Duodenal mucosa (tissue), 2 donors: ENCODE data around the gene GSTCD.
"Not testable (repeated sequence)": the region's sequence is repeated elsewhere in the genome, so short reads cannot be mapped to it uniquely, and the experiment has no call there.

Experiments
- H3K27ac ChIP-seq: one replicate; pipeline ENCODE4 v1.7.0; 2013; ENCODE audit warnings: low read depth, low read length
- H3K27me3 ChIP-seq, 2 donors: one replicate each; pipeline ENCODE4 v1.7.0; 2013; ENCODE audit warnings: low read length in 2 of 2, control low read depth in 1 of 2; ENCODE audit not compliant: insufficient read depth in 2 of 2, control insufficient read depth in 1 of 2
- H3K36me3 ChIP-seq, 2 donors: one replicate each; pipeline ENCODE4 v1.7.0; 2013; ENCODE audit warnings: low read length in 2 of 2, control low read depth in 1 of 2; ENCODE audit not compliant: insufficient read depth in 2 of 2, control insufficient read depth in 1 of 2
- H3K4me1 ChIP-seq, 2 donors: one replicate each; pipeline ENCODE4 v1.7.0; 2013; ENCODE audit warnings: low read length in 2 of 2, control low read depth in 1 of 2; ENCODE audit not compliant: insufficient read depth in 2 of 2, control insufficient read depth in 1 of 2
- H3K4me3 ChIP-seq, 2 donors: one replicate each; pipeline ENCODE4 v1.7.0; 2013; ENCODE audit warnings: low read length in 2 of 2, low read depth in 1 of 2
- H3K9ac ChIP-seq, 2 donors: one replicate each; pipeline ENCODE4 v1.7.0; 2013; ENCODE audit warnings: low read length in 2 of 2, low read depth in 1 of 2
- H3K9me3 ChIP-seq, 2 donors: one replicate each; pipeline ENCODE4 v1.7.0; 2013; ENCODE audit warnings: low read length in 2 of 2, control low read depth in 1 of 2; ENCODE audit not compliant: control insufficient read depth in 1 of 2

GSTCD gene

DNA sequence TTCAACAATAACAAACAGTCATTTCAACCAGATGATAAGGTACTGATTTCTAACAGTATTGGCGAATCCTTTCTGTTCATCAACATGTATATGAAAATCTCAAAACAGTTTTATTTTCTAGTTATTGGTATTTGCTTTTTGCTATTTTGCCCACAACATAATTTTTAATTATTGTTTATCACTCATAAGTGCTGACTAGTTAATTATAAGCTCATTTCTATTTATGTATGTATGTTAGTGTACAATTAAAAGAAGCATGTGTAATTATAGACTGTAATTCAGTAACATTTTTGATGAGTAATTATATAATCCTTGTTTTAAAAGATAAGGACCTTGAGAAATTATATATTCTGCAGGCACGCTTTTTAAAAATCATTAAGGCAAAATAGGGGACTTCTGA is 119.5 kb downstream of the GSTCD start:
- Histone ChIP-seq H3K36me3 (no peaks in the 10 kb centered on the region), H3K9ac (no peak overlapping the region), H3K9me3 (no peaks in the 10 kb centered on the region), H3K4me1 (no peaks in the 10 kb centered on the region), H3K27me3 (no peaks in the 10 kb centered on the region), H3K4me3 (no peak overlapping the region), H3K27ac (no peak overlapping the region)

DNA sequence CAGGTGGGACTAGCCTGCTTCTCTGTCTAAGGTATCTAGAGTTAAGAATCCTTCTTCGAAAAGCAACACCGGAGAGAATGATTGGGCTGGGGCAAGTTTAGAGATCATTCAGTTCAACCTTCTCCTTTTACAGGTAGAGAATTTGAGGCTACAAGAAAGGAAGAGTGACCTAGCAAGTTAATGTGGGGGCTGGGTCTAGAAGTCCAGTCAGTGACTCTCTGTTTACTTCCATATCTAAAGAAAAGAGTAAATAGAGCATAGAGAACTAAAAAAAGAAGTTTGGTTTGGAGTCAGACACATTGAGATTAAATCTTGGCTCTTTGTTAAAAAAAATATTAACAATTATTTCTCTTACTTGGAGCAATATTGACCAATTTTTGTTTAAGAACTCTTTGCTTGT is 122.6 kb downstream of the GSTCD start:
- H3K9me3 ChIP-seq: no peaks in the 10 kb centered on the region
- H3K9ac ChIP-seq: no peak overlapping the region
- no peaks in the 10 kb centered on the region for H3K4me1 ChIP-seq
- no peak overlapping the region for H3K4me3 ChIP-seq
- peaks cover 0 to 2% of the 10 kb centered on the region in 2 donors for H3K36me3 ChIP-seq
- H3K27ac ChIP-seq: no peak overlapping the region
- H3K27me3 ChIP-seq: no peaks in the 10 kb centered on the region

DNA sequence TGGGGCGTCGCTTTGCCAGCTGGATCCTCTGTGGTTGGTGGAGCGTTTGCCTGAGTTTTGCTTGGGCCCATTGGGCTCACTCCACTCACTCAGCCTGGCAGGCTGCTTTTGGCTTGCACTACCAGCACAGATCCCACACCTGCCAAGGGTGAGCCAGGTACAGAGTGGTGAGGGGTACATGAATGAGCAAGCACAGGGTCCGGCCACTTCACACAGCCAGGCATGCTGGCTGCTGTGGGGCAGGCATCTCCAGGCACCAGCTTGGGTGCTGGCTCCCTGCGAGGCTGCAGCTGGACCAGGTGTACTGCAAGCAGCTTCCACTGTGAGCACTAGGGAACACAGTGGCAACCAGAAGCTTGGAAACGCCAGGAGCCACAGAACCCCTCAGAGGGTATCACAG is 126.6 kb downstream of the GSTCD start:
- no peak overlapping the region for H3K9ac ChIP-seq
- H3K9me3 ChIP-seq: no peaks in the 10 kb centered on the region
- H3K27me3 ChIP-seq: no peaks in the 10 kb centered on the region
- peaks cover 0 to 2% of the 10 kb centered on the region in 2 donors for H3K36me3 ChIP-seq
- no peaks in the 10 kb centered on the region for H3K4me1 ChIP-seq
- H3K27ac ChIP-seq: no peak overlapping the region
- H3K4me3 ChIP-seq: no peak overlapping the region

DNA sequence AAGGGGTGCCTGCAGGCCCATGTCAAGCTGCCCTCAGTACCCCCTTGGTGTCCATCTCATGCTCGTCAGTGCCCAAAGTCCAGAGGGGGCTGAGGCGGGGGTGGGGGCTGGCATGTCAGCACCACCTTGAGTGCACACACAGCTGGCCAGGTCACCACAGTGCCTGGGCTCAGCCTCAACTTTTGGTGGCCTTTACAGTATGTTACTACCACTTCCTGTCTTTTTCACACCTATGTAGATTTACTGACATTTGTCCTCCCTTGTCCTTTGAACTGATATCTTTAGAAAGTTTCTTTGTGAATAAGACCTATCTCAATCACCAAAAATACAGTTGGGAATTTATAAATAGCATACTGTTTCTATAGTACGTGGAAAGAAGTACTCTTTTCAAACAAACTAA is 128.0 kb downstream of the GSTCD start:
- Histone ChIP-seq H3K9ac (no peak overlapping the region), H3K9me3 (no peaks in the 10 kb centered on the region), H3K4me3 (no peak overlapping the region), H3K36me3 (peaks cover 0 to 2% of the 10 kb centered on the region in 2 donors), H3K4me1 (no peaks in the 10 kb centered on the region), H3K27me3 (no peaks in the 10 kb centered on the region), H3K27ac (no peak overlapping the region)

DNA sequence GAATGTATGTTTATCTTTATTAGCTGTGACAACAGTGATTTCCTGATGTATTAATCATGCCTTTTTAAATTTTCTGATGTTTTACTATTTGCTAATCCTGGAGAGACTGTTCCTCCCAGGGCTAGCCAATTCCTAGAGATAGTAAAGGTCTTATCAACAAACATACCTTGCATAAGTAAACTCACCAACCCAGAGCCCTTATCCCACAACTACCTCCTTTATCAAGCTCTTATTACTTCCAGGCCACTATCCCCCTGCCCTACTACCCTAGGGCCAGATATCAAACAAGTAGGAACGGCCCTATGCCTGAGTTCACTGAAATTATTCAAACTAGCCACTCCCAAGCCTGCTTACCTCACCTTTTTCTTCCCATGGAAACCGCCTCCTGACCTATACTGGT is 128.5 kb downstream of the GSTCD start:
- Histone ChIP-seq H3K36me3 (peaks cover 0 to 2% of the 10 kb centered on the region in 2 donors), H3K4me1 (no peaks in the 10 kb centered on the region), H3K4me3 (no peak overlapping the region), H3K27me3 (no peaks in the 10 kb centered on the region), H3K9ac (no peak overlapping the region), H3K9me3 (no peaks in the 10 kb centered on the region), H3K27ac (no peak overlapping the region)

DNA sequence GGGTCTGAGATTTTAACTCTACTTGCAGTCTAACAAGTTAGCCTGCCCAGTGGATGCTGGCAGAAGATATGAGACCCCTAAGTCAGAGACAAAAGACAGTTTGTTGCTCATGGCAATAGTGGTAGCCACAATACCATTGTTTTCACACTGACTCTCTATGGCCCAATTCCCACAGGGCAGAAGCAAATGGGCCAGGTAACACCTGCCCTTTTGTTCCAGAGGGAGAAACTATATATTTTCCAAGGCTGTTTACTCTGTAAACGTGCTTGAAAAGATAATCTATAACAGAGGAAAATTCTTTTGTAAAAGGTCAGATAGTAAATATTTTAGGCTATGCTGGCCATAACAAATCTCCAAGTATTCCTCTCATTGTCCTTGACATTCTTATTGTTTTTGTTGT is 129.5 kb downstream of the GSTCD start:
- Histone ChIP-seq H3K27me3 (no peaks in the 10 kb centered on the region), H3K4me3 (no peak overlapping the region), H3K36me3 (peaks cover 0 to 2% of the 10 kb centered on the region in 2 donors), H3K9ac (no peak overlapping the region), H3K27ac (no peak overlapping the region), H3K4me1 (no peaks in the 10 kb centered on the region), H3K9me3 (no peaks in the 10 kb centered on the region)

DNA sequence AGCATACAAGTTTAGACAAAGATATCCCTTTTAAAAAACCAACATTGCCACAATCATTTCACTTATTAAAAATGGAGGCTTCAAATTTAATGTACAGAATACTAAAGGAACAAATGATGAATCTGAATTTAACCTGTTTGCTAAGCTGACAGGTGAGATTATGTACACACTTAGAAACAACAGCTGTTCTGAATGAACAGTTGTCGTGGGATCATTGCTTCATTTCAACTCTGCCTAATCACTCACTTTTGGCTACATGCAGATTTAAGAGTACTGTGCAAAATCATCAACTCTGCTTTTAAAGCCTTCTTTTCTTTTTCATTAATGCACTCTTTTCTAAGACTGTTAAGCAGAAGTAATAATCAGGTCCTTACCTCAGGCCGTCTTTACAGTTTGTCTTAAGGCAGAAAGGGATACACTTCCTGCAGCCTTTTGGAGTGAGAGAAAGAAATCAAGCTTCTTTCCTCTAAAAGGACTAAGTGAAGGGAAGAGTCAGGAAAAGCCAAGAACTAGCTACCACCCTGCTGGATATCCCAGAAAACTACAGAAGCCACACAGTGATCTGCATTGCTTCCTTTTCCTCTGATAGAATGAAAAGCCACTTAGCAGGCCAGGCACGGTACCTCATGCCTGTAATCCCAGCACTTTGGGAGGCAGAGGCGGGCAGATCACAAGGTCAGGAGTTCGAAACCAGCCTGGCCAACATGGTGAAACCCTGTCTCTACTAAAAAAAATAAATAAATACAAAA is 132.0 kb downstream of the GSTCD start:
- no peaks in the 10 kb centered on the region for H3K27me3 ChIP-seq
- H3K36me3 ChIP-seq: no peaks in the 10 kb centered on the region
- no peaks in the 10 kb centered on the region for H3K4me1 ChIP-seq
- H3K4me3 ChIP-seq: no peak overlapping the region
- no peak overlapping the region for H3K27ac ChIP-seq
- no peak overlapping the region for H3K9ac ChIP-seq
- H3K9me3 ChIP-seq: no peaks in the 10 kb centered on the region

DNA sequence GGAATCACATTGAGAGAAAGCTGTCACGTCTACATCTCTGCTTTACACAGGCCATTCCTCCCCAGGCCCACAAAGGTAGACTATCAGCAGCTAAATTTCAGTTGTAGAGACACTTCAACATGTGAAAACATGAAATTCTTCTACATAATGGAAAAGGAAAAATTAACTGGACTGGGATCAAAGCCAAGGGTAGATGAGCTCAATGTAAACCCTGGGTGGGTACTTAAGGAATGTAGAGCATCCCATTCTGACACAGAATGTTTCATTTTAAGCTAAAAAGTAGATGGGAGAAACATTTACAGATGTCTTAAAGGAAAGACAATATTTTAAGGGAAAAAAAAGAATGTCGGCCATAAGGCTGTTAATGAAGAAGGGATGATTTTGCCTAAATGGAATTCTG is 135.4 kb downstream of the GSTCD start:
- H3K4me3 ChIP-seq: no peak overlapping the region
- H3K27me3 ChIP-seq: no peaks in the 10 kb centered on the region
- no peak overlapping the region for H3K9ac ChIP-seq
- peaks cover 1 to 3% of the 10 kb centered on the region in 2 donors for H3K4me1 ChIP-seq
- no peak overlapping the region for H3K27ac ChIP-seq
- H3K9me3 ChIP-seq: no peaks in the 10 kb centered on the region
- no peaks in the 10 kb centered on the region for H3K36me3 ChIP-seq

DNA sequence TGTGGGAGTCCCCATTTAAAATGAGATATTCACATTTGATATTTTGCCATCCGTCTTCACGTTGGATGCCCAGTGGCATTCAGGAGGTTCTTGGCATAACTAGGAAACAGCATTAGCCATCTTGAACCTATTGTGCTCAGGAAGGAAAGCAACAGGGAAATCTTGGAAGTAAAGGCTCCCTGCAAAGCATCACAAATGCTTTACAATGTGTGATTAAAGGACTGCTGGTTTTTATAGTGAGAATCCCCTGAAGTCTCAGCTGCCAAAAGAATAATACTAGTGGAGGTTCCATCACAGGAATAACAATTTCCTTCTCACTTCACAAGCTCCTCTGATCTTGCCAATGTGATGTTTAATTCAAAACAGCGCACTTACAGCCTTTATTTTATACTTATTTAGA is 137.0 kb downstream of the GSTCD start:
- no peak overlapping the region for H3K9ac ChIP-seq
- H3K9me3 ChIP-seq: no peaks in the 10 kb centered on the region
- no peaks in the 10 kb centered on the region for H3K36me3 ChIP-seq
- peaks cover 6 to 8% of the 10 kb centered on the region in 2 donors for H3K4me1 ChIP-seq
- no peak overlapping the region for H3K4me3 ChIP-seq
- no peak overlapping the region for H3K27ac ChIP-seq
- H3K27me3 ChIP-seq: no peaks in the 10 kb centered on the region

DNA sequence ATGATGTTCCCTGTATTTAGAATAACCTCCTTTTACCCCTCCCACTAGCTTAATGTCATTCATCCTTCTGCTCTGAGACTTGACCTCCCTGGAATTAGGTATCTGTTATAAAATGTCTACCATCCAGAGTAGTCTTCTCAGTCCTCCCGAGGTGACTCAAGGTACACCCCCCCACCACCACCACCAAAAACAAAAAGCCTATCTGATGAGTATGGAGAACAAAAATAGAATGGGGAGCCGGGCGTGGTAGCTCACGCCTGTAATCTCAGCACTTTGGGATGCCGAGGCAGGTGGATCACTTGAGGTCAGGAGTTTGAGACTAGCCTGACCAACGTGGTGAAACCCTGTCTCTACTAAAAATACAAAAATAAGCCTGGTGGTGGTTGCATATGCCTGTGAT is 139.8 kb downstream of the GSTCD start:
- H3K36me3 ChIP-seq, H3K27ac ChIP-seq, H3K9me3 ChIP-seq, H3K27me3 ChIP-seq, H3K4me3 ChIP-seq, H3K9ac ChIP-seq: not testable (repeated sequence)
- peaks cover 6 to 11% of the 10 kb centered on the region in 2 donors for H3K4me1 ChIP-seq
